ENCODE results near the gene TWF1. TPM values are rescaled to one million over a fixed set of nuclear protein-coding genes. Genes with fewer than 3 reads are reported as not detected.

TWF1 gene
- total RNA-seq, 1 experiment from 2014 or later, result 28.4 TPM

DNA sequence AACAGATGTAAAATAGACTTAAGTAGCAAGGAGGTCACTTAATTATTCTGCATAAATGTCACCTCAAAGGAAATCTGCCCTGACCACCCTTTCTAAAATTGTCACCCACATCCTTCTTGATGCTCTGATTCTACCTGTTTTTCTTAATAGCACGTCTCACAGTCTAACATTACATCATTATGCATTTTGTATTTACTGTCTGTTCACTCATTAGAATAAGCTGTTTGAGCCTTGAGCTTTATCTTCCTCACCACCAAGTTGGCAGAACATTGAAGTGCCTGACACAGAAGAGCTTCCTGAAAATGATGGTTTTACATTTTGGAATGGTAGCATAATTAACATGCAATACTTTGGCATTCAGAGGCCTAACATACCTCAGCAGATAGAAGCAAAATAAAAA lies 21.0 kb upstream of the TWF1 start:
- H3K36me3 Mint-ChIP-seq, result no peaks in the 10 kb centered on the region
- H3K27ac Mint-ChIP-seq, result no peak overlapping the region
- CTCF ChIA-PET, result interaction anchor here (1.5 kb wide), 1 partner anchor 20 kb away, joined by 3 read pairs; no protein-coding TSS in a partner anchor
- TF ChIP-seq ZBTB43 (CRISPR knock-in tag; IDR thresholded peaks at IDR 0.05), result no peak
- TF ChIP-seq, protein P1, sequence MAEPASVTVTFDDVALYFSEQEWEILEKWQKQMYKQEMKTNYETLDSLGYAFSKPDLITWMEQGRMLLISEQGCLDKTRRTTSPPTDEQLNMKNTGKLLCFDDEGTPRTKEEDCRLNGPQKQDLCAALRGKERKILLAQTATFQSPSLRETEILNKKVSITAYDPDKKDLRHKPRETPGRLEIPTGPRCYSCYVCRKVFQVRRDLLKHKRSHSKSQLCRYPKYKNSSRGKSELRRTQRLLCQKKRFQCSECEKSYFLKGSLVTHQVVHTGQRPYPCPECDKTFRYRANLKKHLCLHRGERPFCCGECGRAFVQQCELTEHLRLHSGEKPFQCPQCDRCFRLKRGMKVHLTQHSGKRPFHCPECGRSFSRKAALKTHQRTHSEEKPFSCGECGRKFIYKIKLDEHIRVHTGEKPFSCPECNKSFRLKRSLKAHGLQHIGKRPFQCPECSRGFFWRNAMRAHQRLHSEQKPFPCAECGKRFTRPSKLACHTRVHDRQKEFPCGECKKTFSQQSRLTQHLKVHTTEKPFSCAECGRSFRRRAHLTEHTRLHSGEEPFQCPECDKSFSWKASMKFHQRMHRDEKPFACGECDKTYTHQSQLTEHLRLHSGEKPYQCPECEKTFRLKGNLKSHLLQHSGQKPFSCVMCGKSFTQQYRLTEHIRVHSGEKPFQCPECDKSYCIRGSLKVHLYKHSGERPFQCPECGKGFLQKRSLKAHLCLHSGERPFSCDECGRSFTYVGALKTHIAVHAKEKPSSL (CRISPR knock-in tag; conservative IDR thresholded peaks at IDR 0.05), result no peak
- no peak for TF ChIP-seq CREM (CRISPR knock-in tag; IDR thresholded peaks at IDR 0.05)
- TF ChIP-seq PREB (CRISPR knock-in tag; IDR thresholded peaks at IDR 0.05; ENCODE audit: borderline replicate concordance), result no peak
- no peak for TF ChIP-seq ZSCAN18 (CRISPR knock-in tag; IDR thresholded peaks at IDR 0.05)
- no peak for TF ChIP-seq ETV6 (CRISPR knock-in tag; IDR thresholded peaks at IDR 0.05)
- TF ChIP-seq, protein P2, sequence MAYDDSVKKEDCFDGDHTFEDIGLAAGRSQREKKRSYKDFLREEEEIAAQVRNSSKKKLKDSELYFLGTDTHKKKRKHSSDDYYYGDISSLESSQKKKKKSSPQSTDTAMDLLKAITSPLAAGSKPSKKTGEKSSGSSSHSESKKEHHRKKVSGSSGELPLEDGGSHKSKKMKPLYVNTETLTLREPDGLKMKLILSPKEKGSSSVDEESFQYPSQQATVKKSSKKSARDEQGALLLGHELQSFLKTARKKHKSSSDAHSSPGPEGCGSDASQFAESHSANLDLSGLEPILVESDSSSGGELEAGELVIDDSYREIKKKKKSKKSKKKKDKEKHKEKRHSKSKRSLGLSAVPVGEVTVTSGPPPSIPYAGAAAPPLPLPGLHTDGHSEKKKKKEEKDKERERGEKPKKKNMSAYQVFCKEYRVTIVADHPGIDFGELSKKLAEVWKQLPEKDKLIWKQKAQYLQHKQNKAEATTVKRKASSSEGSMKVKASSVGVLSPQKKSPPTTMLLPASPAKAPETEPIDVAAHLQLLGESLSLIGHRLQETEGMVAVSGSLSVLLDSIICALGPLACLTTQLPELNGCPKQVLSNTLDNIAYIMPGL (CRISPR knock-in tag; IDR thresholded peaks at IDR 0.05), result no peak
- TF ChIP-seq ATF3 (CRISPR knock-in tag; conservative IDR thresholded peaks at IDR 0.05), result no peak
- TF ChIP-seq, protein P3, sequence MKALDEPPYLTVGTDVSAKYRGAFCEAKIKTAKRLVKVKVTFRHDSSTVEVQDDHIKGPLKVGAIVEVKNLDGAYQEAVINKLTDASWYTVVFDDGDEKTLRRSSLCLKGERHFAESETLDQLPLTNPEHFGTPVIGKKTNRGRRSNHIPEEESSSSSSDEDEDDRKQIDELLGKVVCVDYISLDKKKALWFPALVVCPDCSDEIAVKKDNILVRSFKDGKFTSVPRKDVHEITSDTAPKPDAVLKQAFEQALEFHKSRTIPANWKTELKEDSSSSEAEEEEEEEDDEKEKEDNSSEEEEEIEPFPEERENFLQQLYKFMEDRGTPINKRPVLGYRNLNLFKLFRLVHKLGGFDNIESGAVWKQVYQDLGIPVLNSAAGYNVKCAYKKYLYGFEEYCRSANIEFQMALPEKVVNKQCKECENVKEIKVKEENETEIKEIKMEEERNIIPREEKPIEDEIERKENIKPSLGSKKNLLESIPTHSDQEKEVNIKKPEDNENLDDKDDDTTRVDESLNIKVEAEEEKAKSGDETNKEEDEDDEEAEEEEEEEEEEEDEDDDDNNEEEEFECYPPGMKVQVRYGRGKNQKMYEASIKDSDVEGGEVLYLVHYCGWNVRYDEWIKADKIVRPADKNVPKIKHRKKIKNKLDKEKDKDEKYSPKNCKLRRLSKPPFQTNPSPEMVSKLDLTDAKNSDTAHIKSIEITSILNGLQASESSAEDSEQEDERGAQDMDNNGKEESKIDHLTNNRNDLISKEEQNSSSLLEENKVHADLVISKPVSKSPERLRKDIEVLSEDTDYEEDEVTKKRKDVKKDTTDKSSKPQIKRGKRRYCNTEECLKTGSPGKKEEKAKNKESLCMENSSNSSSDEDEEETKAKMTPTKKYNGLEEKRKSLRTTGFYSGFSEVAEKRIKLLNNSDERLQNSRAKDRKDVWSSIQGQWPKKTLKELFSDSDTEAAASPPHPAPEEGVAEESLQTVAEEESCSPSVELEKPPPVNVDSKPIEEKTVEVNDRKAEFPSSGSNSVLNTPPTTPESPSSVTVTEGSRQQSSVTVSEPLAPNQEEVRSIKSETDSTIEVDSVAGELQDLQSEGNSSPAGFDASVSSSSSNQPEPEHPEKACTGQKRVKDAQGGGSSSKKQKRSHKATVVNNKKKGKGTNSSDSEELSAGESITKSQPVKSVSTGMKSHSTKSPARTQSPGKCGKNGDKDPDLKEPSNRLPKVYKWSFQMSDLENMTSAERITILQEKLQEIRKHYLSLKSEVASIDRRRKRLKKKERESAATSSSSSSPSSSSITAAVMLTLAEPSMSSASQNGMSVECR (CRISPR knock-in tag; IDR thresholded peaks at IDR 0.05; ENCODE audit: borderline replicate concordance), result no peak
- no peak for TF ChIP-seq CREB1 (CRISPR knock-in tag; IDR thresholded peaks at IDR 0.05)
- TF ChIP-seq RELA (CRISPR knock-in tag; IDR thresholded peaks at IDR 0.05; ENCODE audit: borderline replicate concordance), result no peak
- TF ChIP-seq SOX15 (CRISPR knock-in tag; IDR thresholded peaks at IDR 0.05), result no peak
- TF ChIP-seq TCF7 (CRISPR knock-in tag; IDR thresholded peaks at IDR 0.05; ENCODE audit: low read depth), result no peak
- TF ChIP-seq, protein P4, sequence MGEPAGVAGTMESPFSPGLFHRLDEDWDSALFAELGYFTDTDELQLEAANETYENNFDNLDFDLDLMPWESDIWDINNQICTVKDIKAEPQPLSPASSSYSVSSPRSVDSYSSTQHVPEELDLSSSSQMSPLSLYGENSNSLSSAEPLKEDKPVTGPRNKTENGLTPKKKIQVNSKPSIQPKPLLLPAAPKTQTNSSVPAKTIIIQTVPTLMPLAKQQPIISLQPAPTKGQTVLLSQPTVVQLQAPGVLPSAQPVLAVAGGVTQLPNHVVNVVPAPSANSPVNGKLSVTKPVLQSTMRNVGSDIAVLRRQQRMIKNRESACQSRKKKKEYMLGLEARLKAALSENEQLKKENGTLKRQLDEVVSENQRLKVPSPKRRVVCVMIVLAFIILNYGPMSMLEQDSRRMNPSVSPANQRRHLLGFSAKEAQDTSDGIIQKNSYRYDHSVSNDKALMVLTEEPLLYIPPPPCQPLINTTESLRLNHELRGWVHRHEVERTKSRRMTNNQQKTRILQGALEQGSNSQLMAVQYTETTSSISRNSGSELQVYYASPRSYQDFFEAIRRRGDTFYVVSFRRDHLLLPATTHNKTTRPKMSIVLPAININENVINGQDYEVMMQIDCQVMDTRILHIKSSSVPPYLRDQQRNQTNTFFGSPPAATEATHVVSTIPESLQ (CRISPR knock-in tag; IDR thresholded peaks at IDR 0.05), result no peak
- TF ChIP-seq MYBL2 (CRISPR knock-in tag; IDR thresholded peaks at IDR 0.05), result no peak
- TF ChIP-seq ZNF532 (CRISPR knock-in tag; IDR thresholded peaks at IDR 0.05; ENCODE audit: borderline replicate concordance), result no peak
- no peaks in the 10 kb centered on the region; the same call in none of the 2 replicates for H3K27me3 Mint-ChIP-seq (ENCODE audit: low read depth)
- POLR2A ChIA-PET, result no interaction called here
- H3K9me3 Mint-ChIP-seq, result no peaks in the 10 kb centered on the region
- DNase-seq (ENCODE audit: low spot score), result no peak
- H3K4me1 Mint-ChIP-seq, result peaks cover 7% of the 10 kb centered on the region
- H3K4me3 Mint-ChIP-seq, result no peak overlapping the region
- ATAC-seq, result no peak

Data from WTC11 (cell line).